Measurements from ENCODE around the gene SCRN3. TPM values are rescaled to one million over a fixed set of nuclear protein-coding genes. Genes with fewer than 3 reads are reported as not detected.

The SCRN3 gene
- total RNA-seq, 1 donor from 2014 or later = 50.3 TPM

Other genes with a start within 250 kb of the SCRN3 start
- 103 TPM for gene OLA1, start 147.2 kb upstream of the SCRN3 start, total RNA-seq
- gene SP9, start 60.8 kb upstream of the SCRN3 start, total RNA-seq = 1.4 TPM
- gene GPR155, start 91.3 kb downstream of the SCRN3 start, total RNA-seq = 13.3 TPM
- 24.2 TPM for gene WIPF1, start 202.1 kb downstream of the SCRN3 start, total RNA-seq

Measured in tongue (tissue), 1 donor.